Trophoblast cell (in vitro differentiated cells and primary cell): ENCODE data around the gene CCKAR.

ENCODE experiments used
- DNase-seq, 2 donors: peaks; one replicate each; pipeline ENCODE4 v3.0.0-alpha.2; 2016
- H2AFZ ChIP-seq: 2 replicates; pipeline ENCODE4 v1.6.1; 2013; ENCODE audit warnings: low read length, moderate library complexity, mild to moderate bottlenecking; ENCODE audit not compliant: insufficient read depth, poor library complexity
- H2AK5ac ChIP-seq: 2 replicates; pipeline ENCODE4 v1.6.1; 2013; ENCODE audit warnings: mild to moderate bottlenecking, low read length
- H2BK120ac ChIP-seq: 2 replicates; pipeline ENCODE4 v1.6.1; 2013; ENCODE audit warnings: low read length, mild to moderate bottlenecking, moderate library complexity; ENCODE audit not compliant: insufficient read depth, poor library complexity
- H2BK12ac ChIP-seq: 2 replicates; pipeline ENCODE4 v1.6.1; 2013; ENCODE audit warnings: mild to moderate bottlenecking, low read length, moderate library complexity
- H2BK5ac ChIP-seq: 2 replicates; pipeline ENCODE4 v1.6.1; 2013; ENCODE audit warnings: low read length, low read depth, moderate library complexity, mild to moderate bottlenecking; ENCODE audit not compliant: poor library complexity
- H3K14ac ChIP-seq: 2 replicates; pipeline ENCODE4 v1.6.1; 2013; ENCODE audit warnings: mild to moderate bottlenecking, low read length
- H3K18ac ChIP-seq: 2 replicates; pipeline ENCODE4 v1.6.1; 2013; ENCODE audit warnings: mild to moderate bottlenecking, low read length
- H3K23ac ChIP-seq: 2 replicates; pipeline ENCODE4 v1.6.1; 2013; ENCODE audit warnings: low read length
- H3K27ac ChIP-seq: 2 replicates; pipeline ENCODE4 v1.5.1; 2013; ENCODE audit warnings: low read depth, mild to moderate bottlenecking, inconsistent platforms, low read length, moderate library complexity
- H3K27me3 ChIP-seq: 2 replicates; pipeline ENCODE4 v1.6.1; 2013; ENCODE audit warnings: inconsistent platforms, mild to moderate bottlenecking, low read length, moderate library complexity; ENCODE audit not compliant: insufficient read depth
- H3K36me3 ChIP-seq, 2 experiments: 1 replicate in 1 of 2; 2 replicates in 1 of 2; pipeline ENCODE4 v1.6.1; 2013; ENCODE audit warnings: low read length in 2 of 2, mild to moderate bottlenecking in 2 of 2, moderate library complexity in 1 of 2; ENCODE audit not compliant: insufficient read depth in 2 of 2, control insufficient read depth in 1 of 2
- H3K4ac ChIP-seq: 2 replicates; pipeline ENCODE4 v1.6.1; 2013; ENCODE audit warnings: low read depth, mild to moderate bottlenecking, low read length, moderate library complexity
- H3K4me1 ChIP-seq, 2 experiments: 1 replicate in 1 of 2; 2 replicates in 1 of 2; pipeline ENCODE4 v1.6.1; 2013; ENCODE audit warnings: low read length in 2 of 2, mild to moderate bottlenecking in 2 of 2, moderate library complexity in 1 of 2; ENCODE audit not compliant: insufficient read depth in 2 of 2, control insufficient read depth in 1 of 2
- H3K4me2 ChIP-seq: 2 replicates; pipeline ENCODE4 v1.6.1; 2013; ENCODE audit warnings: inconsistent platforms, mild to moderate bottlenecking, low read length, moderate library complexity
- H3K4me3 ChIP-seq: 2 replicates; pipeline ENCODE4 v1.5.1; 2013; ENCODE audit warnings: mild to moderate bottlenecking, low read depth, low read length, inconsistent platforms
- H3K79me1 ChIP-seq: one replicate; pipeline ENCODE4 v1.6.1; 2013; ENCODE audit warnings: low read length
- H3K79me2 ChIP-seq: 2 replicates; pipeline ENCODE4 v1.6.1; 2013; ENCODE audit warnings: low read length, mild to moderate bottlenecking; ENCODE audit not compliant: control insufficient read depth, insufficient read depth, poor library complexity
- H3K9ac ChIP-seq: 2 replicates; pipeline ENCODE4 v1.6.1; 2013; ENCODE audit warnings: mild to moderate bottlenecking, low read length
- H3K9me3 ChIP-seq: 2 replicates; pipeline ENCODE4 v1.6.1; 2013; ENCODE audit warnings: low read depth, mild to moderate bottlenecking, control low read depth, inconsistent platforms, low read length; ENCODE audit not compliant: insufficient read depth
- H4K12ac ChIP-seq: 2 replicates; pipeline ENCODE4 v1.6.1; 2013; ENCODE audit warnings: low read depth, mild to moderate bottlenecking, low read length, moderate library complexity
- H4K8ac ChIP-seq: 2 replicates; pipeline ENCODE4 v1.6.1; 2013; ENCODE audit warnings: low read depth, mild to moderate bottlenecking, low read length, moderate library complexity
- H4K91ac ChIP-seq: one replicate; pipeline ENCODE4 v1.6.1; 2013; ENCODE audit warnings: low read depth, mild to moderate bottlenecking, low read length, moderate library complexity
- WGBS: extraction: QIAGEN DNeasy Blood & Tissue Kit; methylation state at CpG from one replicate; pipeline ENCODE4 v1.1.7; 2013; ENCODE audit warnings: missing lambda C conversion rate; ENCODE audit not compliant: insufficient read length, insufficient coverage; ENCODE audit errors: extremely low coverage; 5-methylcytosine and 5-hydroxymethylcytosine counted together

CCKAR gene

DNA sequence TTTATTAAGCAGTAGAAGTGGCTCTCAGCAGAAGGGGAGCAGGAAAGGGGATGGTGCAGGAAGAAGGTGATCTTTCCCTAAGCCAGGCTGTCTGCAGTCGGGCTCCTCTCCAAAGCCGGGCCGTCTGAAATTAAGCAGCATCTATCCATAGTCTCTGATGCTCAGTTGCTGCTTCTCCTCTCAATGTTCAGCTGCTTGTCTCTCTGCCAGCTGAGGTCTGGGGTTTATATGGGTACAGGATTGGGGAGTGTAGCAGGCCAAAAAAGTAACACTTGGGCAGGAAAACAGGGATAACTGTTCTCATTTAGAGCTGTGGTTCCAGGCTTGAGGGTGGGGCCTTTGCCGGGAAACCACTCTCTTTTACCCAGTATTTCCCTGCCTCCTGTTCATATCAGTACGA is 39.2 kb upstream of the CCKAR start:
- H3K4me1 ChIP-seq = peaks cover 0 to 3% of the 10 kb centered on the region in 2 experiments
- no peaks in the 10 kb centered on the region for H3K36me3 ChIP-seq
- H3K14ac ChIP-seq = no peak overlapping the region
- no peak overlapping the region for H2BK12ac ChIP-seq
- peaks cover 1% of the 10 kb centered on the region for H3K9me3 ChIP-seq
- no peaks in the 10 kb centered on the region for H3K27me3 ChIP-seq
- no peak overlapping the region for H3K27ac ChIP-seq
- H3K23ac ChIP-seq = no peak overlapping the region
- no peak overlapping the region for H4K91ac ChIP-seq
- no peak overlapping the region for H3K9ac ChIP-seq
- H4K8ac ChIP-seq = no peak overlapping the region
- no CpG with 5 or more reads among the region's 5 CpGs for WGBS
- H3K18ac ChIP-seq = no peak overlapping the region
- H2BK120ac ChIP-seq = no peak overlapping the region
- no peaks in the 10 kb centered on the region for H3K79me1 ChIP-seq
- no peak overlapping the region for H2AFZ ChIP-seq
- no peak overlapping the region for H3K4me2 ChIP-seq
- DNase-seq = no peak
- H2BK5ac ChIP-seq = no peak overlapping the region
- no peak overlapping the region for H2AK5ac ChIP-seq
- no peak overlapping the region for H3K4ac ChIP-seq
- H3K79me2 ChIP-seq = no peaks in the 10 kb centered on the region
- no peak overlapping the region for H3K4me3 ChIP-seq
- no peak overlapping the region for H4K12ac ChIP-seq

DNA sequence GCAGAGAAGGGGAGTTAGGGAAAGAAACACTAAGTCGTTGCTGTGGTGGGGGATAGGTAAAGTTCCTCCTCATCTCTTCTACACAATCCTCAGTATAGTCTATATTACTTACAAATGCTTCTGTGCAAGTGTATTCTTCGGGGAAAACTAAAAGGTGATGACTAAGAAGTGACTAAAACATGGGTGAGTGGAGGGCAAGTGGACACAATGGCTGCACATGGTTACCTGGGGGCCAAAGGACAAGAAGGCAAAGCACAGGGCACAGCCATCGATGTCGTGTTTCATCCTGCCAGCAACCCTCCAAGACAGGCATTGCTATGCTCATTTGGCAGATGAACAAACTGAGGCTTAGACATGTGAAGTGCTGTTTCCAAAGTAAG is 35.5 kb upstream of the CCKAR start:
- Histone ChIP-seq H4K91ac (no peak overlapping the region), H3K36me3 (no peaks in the 10 kb centered on the region), H2BK12ac (no peak overlapping the region), H3K4me1 (peaks cover 6 to 10% of the 10 kb centered on the region in 2 experiments), H3K9ac (no peak overlapping the region), H3K27me3 (no peaks in the 10 kb centered on the region), H3K9me3 (peaks cover under 1% of the 10 kb centered on the region), H3K14ac (no peak overlapping the region), H4K12ac (no peak overlapping the region), H3K27ac (no peak overlapping the region), H2BK5ac (no peak overlapping the region), H3K79me1 (peaks cover 3% of the 10 kb centered on the region), H3K18ac (no peak overlapping the region), H2BK120ac (no peak overlapping the region), H3K4me3 (no peak overlapping the region), H2AK5ac (no peak overlapping the region), H3K4me2 (no peak overlapping the region), H3K4ac (no peak overlapping the region), H4K8ac (no peak overlapping the region), H3K79me2 (no peaks in the 10 kb centered on the region), H2AFZ (no peak overlapping the region), H3K23ac (no peak overlapping the region)
- DNase-seq = no peak
- no CpG with 5 or more reads among the region's 4 CpGs for WGBS

DNA sequence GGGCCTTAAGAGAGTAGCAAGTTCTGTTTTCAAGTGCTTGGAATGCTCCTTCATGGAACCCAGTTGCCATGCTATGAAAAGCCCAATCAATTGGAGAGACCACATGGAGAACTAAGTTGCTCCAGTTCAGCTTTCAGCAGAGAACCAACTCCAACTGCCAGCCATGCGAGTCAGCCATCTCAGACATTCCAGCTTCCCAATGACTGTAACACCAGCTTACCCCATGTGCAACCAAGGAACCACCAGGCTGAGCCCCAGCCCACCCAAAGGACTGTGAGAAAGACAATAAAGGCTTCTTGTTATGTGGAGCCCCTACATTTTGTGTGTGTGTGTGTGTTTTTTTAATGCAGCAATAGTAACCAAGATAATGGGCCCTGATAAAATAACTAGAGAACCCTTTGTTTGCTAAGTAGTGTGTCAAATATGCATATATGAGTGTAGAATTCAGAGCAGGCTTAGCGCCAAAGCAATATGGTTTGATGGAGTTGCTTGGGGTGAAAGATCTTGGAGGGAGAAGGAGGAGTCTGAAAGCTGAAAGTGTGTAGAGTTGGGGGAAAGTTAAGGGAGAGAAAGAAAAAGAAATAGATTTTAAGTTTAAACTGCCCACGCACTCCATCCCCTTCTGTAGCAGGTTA is 35.0 kb upstream of the CCKAR start:
- no peaks in the 10 kb centered on the region for H3K9me3 ChIP-seq
- no peak for DNase-seq
- H3K14ac ChIP-seq = no peak overlapping the region
- H2BK5ac ChIP-seq = no peak overlapping the region
- no peak overlapping the region for H3K18ac ChIP-seq
- no peak overlapping the region for H3K27ac ChIP-seq
- no CpG with 5 or more reads among the region's 3 CpGs for WGBS
- H3K4ac ChIP-seq = no peak overlapping the region
- H2BK120ac ChIP-seq = no peak overlapping the region
- H3K23ac ChIP-seq = no peak overlapping the region
- no peaks in the 10 kb centered on the region for H3K36me3 ChIP-seq
- no peaks in the 10 kb centered on the region for H3K27me3 ChIP-seq
- no peak overlapping the region for H4K8ac ChIP-seq
- no peak overlapping the region for H2AK5ac ChIP-seq
- H4K91ac ChIP-seq = no peak overlapping the region
- no peak overlapping the region for H2BK12ac ChIP-seq
- no peak overlapping the region for H4K12ac ChIP-seq
- no peaks in the 10 kb centered on the region for H3K79me2 ChIP-seq
- no peak overlapping the region for H2AFZ ChIP-seq
- no peak overlapping the region for H3K4me2 ChIP-seq
- H3K79me1 ChIP-seq = peaks cover 5% of the 10 kb centered on the region
- H3K9ac ChIP-seq = no peak overlapping the region
- no peak overlapping the region for H3K4me3 ChIP-seq
- peaks cover 6 to 10% of the 10 kb centered on the region in 2 experiments for H3K4me1 ChIP-seq

- no peak for DNase-seq
- no peak overlapping the region for H3K4me2 ChIP-seq
- no peak overlapping the region for H3K14ac ChIP-seq
- H3K4me3 ChIP-seq = no peak overlapping the region
- no peak overlapping the region for H4K8ac ChIP-seq
- peaks cover 6 to 10% of the 10 kb centered on the region in 2 experiments for H3K4me1 ChIP-seq
- H3K18ac ChIP-seq = no peak overlapping the region
- H2BK5ac ChIP-seq = no peak overlapping the region
- H2BK120ac ChIP-seq = no peak overlapping the region
- H3K9me3 ChIP-seq = no peaks in the 10 kb centered on the region
- no peaks in the 10 kb centered on the region for H3K27me3 ChIP-seq
- H2BK12ac ChIP-seq = no peak overlapping the region
- peaks cover 5% of the 10 kb centered on the region for H3K79me1 ChIP-seq
- H3K9ac ChIP-seq = no peak overlapping the region
- no CpG with 5 or more reads among the region's 1 CpG for WGBS
- no peak overlapping the region for H2AK5ac ChIP-seq
- H3K27ac ChIP-seq = no peak overlapping the region
- H3K4ac ChIP-seq = no peak overlapping the region
- H4K12ac ChIP-seq = no peak overlapping the region
- H3K36me3 ChIP-seq = no peaks in the 10 kb centered on the region
- H3K79me2 ChIP-seq = no peaks in the 10 kb centered on the region
- no peak overlapping the region for H3K23ac ChIP-seq
- no peak overlapping the region for H2AFZ ChIP-seq
- no peak overlapping the region for H4K91ac ChIP-seq
Observed at GRCh38 chr4:26524011-26524410, 33.7 kb upstream of the CCKAR start.
